A549 (cell line): ENCODE data around the gene SSX5. TPM values are rescaled to one million over a fixed set of nuclear protein-coding genes. Genes with fewer than 3 reads are reported as not detected.
"Not testable (repeated sequence)": the region's sequence is repeated elsewhere in the genome, so short reads cannot be mapped to it uniquely, and the experiment has no call there.

Experiments
- ATAC-seq, 2 experiments: fragments of 200-7000 bp in 1 of 2; fragments of >200 bp in 1 of 2; cut with Nextera tagmentation in 1 of 2; cut with Tn5 transposase in 1 of 2; 3 replicates each; pipeline versions ENCODE4 v1.8.0 to v1.9.1; 2018 to 2020; ENCODE audit warnings: mild to moderate bottlenecking in 1 of 2, moderate library complexity in 1 of 2
- CTCF ChIA-PET: fragments of 300-600 bp; sonication (Branson Sonifier 250); formaldehyde crosslinking; extraction: SDS; loops from one replicate; lab custom pipeline; 2021; ENCODE audit warnings: antibody characterized with exemption, inconsistent platforms; lab: Yijun Ruan, JAX
- POLR2A ChIA-PET: fragments of 350-600 bp; formaldehyde crosslinking; extraction: SDS; loops from one replicate; lab custom pipeline; 2021; ENCODE audit warnings: antibody characterized with exemption, inconsistent platforms; lab: Yijun Ruan, JAX
- DNase-seq, 2 experiments: peaks; one replicate each; pipeline versions ENCODE4 v3.0.0 to v3.0.0-alpha.2; 2011 to 2016; ENCODE audit warnings: low read depth in 1 of 2, low spot score in 1 of 2
- FAIRE-seq: peaks from 2 replicates; lab custom pipeline; 2011; peaks lifted over from hg19 to GRCh38; lab: Jason Lieb, UNC
- H3K27ac ChIP-seq, 2 experiments: fragments of >200 bp; sonication (Bioruptor Twin); formaldehyde crosslinking; 3 replicates each; pipeline ENCODE4 v1.5.1; 2016 to 2017
- H3K4me1 ChIP-seq: fragments of >200 bp; sonication (Bioruptor Twin); formaldehyde crosslinking; 3 replicates; pipeline ENCODE4 v1.6.1; 2016
- H3K4me2 ChIP-seq: fragments of >200 bp; sonication (Bioruptor Twin); formaldehyde crosslinking; 3 replicates; pipeline ENCODE4 v1.6.1; 2016
- H3K4me3 ChIP-seq: fragments of >200 bp; sonication (Bioruptor Twin); formaldehyde crosslinking; 3 replicates; pipeline ENCODE4 v1.5.1; 2016
- H3K9me3 ChIP-seq: fragments of >200 bp; sonication (Bioruptor Twin); formaldehyde crosslinking; 3 replicates; pipeline ENCODE4 v1.6.1; 2016
- WGBS: methylation state at CpG from one replicate; pipeline ENCODE4 v1.1.6; 2017; ENCODE audit errors: missing lambda C conversion rate; 5-methylcytosine and 5-hydroxymethylcytosine counted together
- polyA plus RNA-seq, 4 experiments: library from polyadenylated mRNA; depleted of rRNA in 3 of 4; stranded (reverse); fragments of >200 nt; fragmentation: RNase III in 1 of 4; extraction: RNeasy Plus Mini Kit Qiagen cat#74134 plus additional on column Dnase treatment in 1 of 4; gene quantifications; 2 replicates in 3 of 4; 3 replicates in 1 of 4; pipeline ENCODE4 v1.2.3, GENCODE V29; 2011 to 2017
- small RNA-seq, 6 experiments: library from RNA; depleted of rRNA; stranded (forward); fragments of <200 nt; gene quantifications; one replicate each; pipeline ENCODE3, GENCODE V24; 2012

SSX5 gene
- polyA plus RNA-seq, 2 of the 4 experiments (the other 2 are of a cell fraction): not detected

DNA sequence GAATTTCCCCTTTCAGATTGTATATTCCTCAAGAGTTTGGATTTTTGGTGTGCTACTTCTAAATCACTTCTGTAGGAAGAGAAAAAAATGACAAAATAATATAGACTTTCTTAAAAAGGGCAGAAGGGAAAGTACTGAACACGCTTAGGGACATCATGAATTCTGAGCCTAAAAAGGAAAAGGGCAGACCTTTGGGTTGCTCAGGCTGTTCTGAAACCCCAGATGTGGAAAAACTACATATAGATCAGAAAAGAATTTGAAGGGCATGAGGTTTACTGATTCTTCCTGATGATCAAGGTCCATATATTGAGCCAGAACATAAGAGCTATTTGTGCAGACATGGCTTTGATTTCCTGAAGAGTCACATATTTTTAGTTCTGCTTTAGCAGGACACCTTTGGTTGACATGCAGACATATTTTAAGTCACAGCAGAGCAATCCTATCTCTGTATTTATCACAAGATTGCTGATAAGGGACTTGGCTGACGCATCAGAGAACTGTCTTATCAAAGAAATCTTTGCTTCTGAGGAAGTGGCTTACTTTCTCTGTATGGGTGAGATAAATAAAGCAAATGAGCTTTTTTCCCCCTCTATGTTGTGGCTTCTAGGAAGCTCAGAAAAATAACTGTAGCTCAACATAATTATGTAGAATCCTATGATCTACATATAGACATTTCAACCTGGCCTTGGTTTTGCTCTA is 54.6 kb downstream of the SSX5 start:
- POLR2A ChIA-PET, H3K27ac ChIP-seq, ATAC-seq, H3K9me3 ChIP-seq, CTCF ChIA-PET, H3K4me1 ChIP-seq, H3K4me2 ChIP-seq, DNase-seq, H3K4me3 ChIP-seq: not testable (repeated sequence)
- peak; percentile 98 for FAIRE-seq
- WGBS: 17% methylated on average over 1 of the region's 2 CpGs

DNA sequence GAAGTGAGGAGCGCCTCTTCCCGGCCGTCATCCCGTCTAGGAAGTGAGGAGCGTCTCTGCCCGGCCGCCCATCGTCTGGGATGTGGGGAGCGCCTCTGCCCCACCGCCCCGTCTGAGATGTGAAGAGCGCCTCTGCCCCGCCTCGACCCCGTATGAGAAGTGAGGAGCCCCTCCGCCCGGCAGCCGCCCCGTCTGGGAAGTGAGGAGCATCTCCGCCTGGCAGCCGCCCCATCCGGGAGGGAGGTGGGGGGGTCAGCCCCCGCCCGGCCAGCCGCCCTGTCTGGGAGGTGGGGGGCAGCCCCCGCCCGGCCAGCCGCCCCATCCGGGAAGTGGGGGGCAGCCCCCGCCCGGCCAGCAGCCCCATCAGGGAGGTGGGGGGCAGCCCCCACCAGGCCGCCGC is 57.5 kb downstream of the SSX5 start:
- H3K27ac ChIP-seq, H3K4me1 ChIP-seq, CTCF ChIA-PET, H3K9me3 ChIP-seq, ATAC-seq, POLR2A ChIA-PET, FAIRE-seq, DNase-seq, H3K4me3 ChIP-seq, H3K4me2 ChIP-seq: not testable (repeated sequence)
- 100% methylated on average over 2 of the region's 33 CpGs for WGBS

Small RNA genes lying within 50 kb of the gene (small RNA-seq; reads per million reads assigned to genes)
- gene AC245047.3 (0 reads per million in 6 experiments), gene AC245047.7 (0 reads per million in 6 experiments), gene RNA5SP503 (0 to 1.3 (median 0) reads per million in 6 experiments), gene RNU6-707P (0 to 2.3 (median 0.08) reads per million in 6 experiments)

Other genes with a start within 250 kb of the SSX5 start
- gene ZNF182, start 192.8 kb downstream of the SSX5 start, polyA plus RNA-seq (2011; rRNA removed): 5.1 and 5.5 TPM in 2 replicates
- 3.7 to 4.5 TPM (median 4.1 TPM) in 3 replicates for gene ZNF182, start 192.8 kb downstream of the SSX5 start, polyA plus RNA-seq (2017; fragmentation: RNase III; extraction: RNeasy Plus Mini Kit Qiagen cat#74134 plus additional on column Dnase treatment)
- not detected in 2 replicates for gene SPACA5, start 189.8 kb downstream of the SSX5 start, polyA plus RNA-seq (2011; rRNA removed)
- not detected in 3 replicates for gene SPACA5, start 189.8 kb downstream of the SSX5 start, polyA plus RNA-seq (2017; fragmentation: RNase III; extraction: RNeasy Plus Mini Kit Qiagen cat#74134 plus additional on column Dnase treatment)
- gene ZNF630, start 125.2 kb downstream of the SSX5 start, polyA plus RNA-seq (2011; rRNA removed): 0.88 and 1.2 TPM in 2 replicates
- 0.46 to 0.58 TPM (median 0.54 TPM) in 3 replicates for gene ZNF630, start 125.2 kb downstream of the SSX5 start, polyA plus RNA-seq (2017; fragmentation: RNase III; extraction: RNeasy Plus Mini Kit Qiagen cat#74134 plus additional on column Dnase treatment)
- gene SPACA5B, start 66.2 kb downstream of the SSX5 start, polyA plus RNA-seq (2011; rRNA removed): not detected in 2 replicates
- not detected in 3 replicates for gene SPACA5B, start 66.2 kb downstream of the SSX5 start, polyA plus RNA-seq (2017; fragmentation: RNase III; extraction: RNeasy Plus Mini Kit Qiagen cat#74134 plus additional on column Dnase treatment)
- not detected in 2 replicates for gene SSX1, start 58.6 kb upstream of the SSX5 start, polyA plus RNA-seq (2011; rRNA removed)
- not detected in 3 replicates for gene SSX1, start 58.6 kb upstream of the SSX5 start, polyA plus RNA-seq (2017; fragmentation: RNase III; extraction: RNeasy Plus Mini Kit Qiagen cat#74134 plus additional on column Dnase treatment)
- not detected in 2 replicates for gene SSX3, start 159.9 kb upstream of the SSX5 start, polyA plus RNA-seq (2011; rRNA removed)
- gene SSX3, start 159.9 kb upstream of the SSX5 start, polyA plus RNA-seq (2017; fragmentation: RNase III; extraction: RNeasy Plus Mini Kit Qiagen cat#74134 plus additional on column Dnase treatment): not detected in 3 replicates
- gene SSX4, start 186.7 kb upstream of the SSX5 start, polyA plus RNA-seq (2011; rRNA removed): not detected in 2 replicates
- not detected in 3 replicates for gene SSX4, start 186.7 kb upstream of the SSX5 start, polyA plus RNA-seq (2017; fragmentation: RNase III; extraction: RNeasy Plus Mini Kit Qiagen cat#74134 plus additional on column Dnase treatment)
- gene SSX4B, start 215.2 kb upstream of the SSX5 start, polyA plus RNA-seq (2011; rRNA removed): not detected in 2 replicates
- not detected in 3 replicates for gene SSX4B, start 215.2 kb upstream of the SSX5 start, polyA plus RNA-seq (2017; fragmentation: RNase III; extraction: RNeasy Plus Mini Kit Qiagen cat#74134 plus additional on column Dnase treatment)